CD4-positive, alpha-beta T cell treated with Interleukin-4 for 1 hour (primary cell): ENCODE measurements around the gene PPP1R9B.

Experiments used
- DNase-seq, 2 donors: peaks; one replicate each; pipeline ENCODE4 v3.0.0-alpha.2; 2020 to 2022

The PPP1R9B gene

DNA sequence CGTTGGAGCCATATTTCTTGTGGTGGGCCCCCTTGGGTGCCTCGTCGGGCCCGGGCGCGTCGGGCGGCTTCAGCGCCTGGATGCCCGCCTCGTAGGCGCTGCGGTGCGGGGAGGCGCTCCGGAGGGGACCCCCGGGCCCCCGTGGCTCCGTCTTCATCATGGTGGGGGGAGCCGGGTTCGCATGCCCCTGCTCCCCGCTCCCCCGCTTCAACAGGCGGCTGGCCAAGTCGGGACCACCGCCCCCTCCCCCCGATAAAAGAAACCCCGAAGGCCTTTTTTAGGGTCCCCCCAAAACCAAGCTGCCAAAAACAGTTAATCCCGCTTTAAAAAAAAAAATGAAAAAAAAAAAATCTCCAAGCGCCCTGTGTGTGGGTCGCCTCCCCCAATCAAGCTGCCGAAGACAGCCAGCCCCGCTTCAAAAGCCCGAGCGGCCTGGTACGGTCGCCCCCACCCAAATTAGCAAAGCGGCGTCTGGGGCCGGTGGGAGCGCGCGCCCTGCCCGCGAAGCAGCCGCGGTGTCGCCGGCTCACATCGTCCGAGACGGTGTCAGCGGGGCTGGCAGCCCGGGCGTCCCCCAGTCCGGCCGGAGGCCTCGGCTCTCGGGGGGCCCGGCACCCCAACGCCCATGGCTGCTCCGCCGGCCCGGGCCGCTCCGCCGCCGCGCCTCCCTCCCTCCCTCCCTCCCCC is at the start of gene PPP1R9B:
Gene PPP1R9B (minus strand): TSS at position 324 of the 687 bp plus-strand sequence. CDS start 164 bp downstream, at position 160.
- DNase-seq = no peak

DNA sequence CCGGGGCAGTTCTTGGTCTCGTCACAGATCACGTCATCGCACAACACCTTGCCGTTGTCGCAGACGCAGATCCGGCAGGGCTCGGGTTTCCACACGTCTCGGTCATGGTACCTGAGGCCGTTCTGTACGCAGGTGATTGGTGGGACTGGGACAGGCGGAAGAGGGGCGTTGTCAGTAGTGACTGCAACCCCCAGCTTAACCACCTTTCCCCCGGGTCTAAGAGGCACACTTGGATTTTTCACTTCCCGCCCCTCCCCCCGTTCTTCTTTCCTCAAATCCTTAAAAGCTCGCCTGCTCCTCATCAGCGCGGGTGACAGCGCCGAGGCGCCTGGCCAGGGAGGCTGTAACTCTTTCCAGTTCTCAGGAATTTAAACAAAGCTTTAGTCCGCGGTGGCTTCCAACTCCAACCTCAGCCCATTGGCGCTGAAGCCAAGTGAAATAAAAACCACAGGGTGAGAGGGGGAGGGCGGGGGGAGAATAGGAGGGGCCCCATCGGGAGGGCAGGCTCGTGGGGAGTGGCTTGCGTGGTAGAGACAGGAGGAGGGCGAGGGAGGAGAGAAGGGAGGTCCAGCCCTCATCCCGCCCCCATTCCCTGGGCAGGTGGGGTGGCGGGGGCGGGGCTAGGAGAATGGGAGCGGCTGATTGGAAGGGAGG is 49.5 kb upstream of the PPP1R9B start:
- peak; percentile 80 to 82 for DNase-seq

- DNase-seq = no peak
These were observed 48.8 kb upstream of the PPP1R9B start for GRCh38 chr17:50199211-50199802.

- DNase-seq = peak; percentile 53 to 62
These were observed 47.7 kb upstream of the PPP1R9B start for GRCh38 chr17:50198026-50198669.

GRCh38 chr17:50196826-50197225 is 46.3 kb upstream of the PPP1R9B start:
- no peak for DNase-seq

DNA sequence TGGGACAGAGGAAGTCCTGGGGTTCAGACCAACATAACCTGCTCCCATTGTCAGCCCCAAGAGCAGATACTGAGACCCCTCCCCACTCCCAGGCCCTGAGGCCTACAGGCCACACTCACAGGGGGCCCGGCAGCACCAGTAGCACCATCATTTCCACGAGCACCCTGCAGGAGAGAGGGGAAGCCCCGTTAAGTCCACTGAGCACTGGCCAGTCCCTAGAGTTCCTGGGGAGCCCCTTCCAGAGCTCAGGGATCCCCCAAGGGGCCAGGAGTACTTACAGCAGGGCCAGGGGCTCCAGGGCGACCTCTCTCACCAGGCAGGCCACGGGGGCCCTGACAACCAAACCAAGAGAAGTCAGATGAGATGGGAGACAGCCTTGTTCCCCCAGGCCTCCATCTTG is 45.6 kb upstream of the PPP1R9B start:
- no peak for DNase-seq

GRCh38 chr17:50194934-50195865 is 44.7 kb upstream of the PPP1R9B start:
- no peak for DNase-seq

GRCh38 chr17:50194140-50194933 is 43.9 kb upstream of the PPP1R9B start:
- no peak for DNase-seq

GRCh38 chr17:50192618-50193291 is 42.3 kb upstream of the PPP1R9B start:
- no peak for DNase-seq

- no peak for DNase-seq
These were observed 41.7 kb upstream of the PPP1R9B start for GRCh38 chr17:50192144-50192617.

DNA sequence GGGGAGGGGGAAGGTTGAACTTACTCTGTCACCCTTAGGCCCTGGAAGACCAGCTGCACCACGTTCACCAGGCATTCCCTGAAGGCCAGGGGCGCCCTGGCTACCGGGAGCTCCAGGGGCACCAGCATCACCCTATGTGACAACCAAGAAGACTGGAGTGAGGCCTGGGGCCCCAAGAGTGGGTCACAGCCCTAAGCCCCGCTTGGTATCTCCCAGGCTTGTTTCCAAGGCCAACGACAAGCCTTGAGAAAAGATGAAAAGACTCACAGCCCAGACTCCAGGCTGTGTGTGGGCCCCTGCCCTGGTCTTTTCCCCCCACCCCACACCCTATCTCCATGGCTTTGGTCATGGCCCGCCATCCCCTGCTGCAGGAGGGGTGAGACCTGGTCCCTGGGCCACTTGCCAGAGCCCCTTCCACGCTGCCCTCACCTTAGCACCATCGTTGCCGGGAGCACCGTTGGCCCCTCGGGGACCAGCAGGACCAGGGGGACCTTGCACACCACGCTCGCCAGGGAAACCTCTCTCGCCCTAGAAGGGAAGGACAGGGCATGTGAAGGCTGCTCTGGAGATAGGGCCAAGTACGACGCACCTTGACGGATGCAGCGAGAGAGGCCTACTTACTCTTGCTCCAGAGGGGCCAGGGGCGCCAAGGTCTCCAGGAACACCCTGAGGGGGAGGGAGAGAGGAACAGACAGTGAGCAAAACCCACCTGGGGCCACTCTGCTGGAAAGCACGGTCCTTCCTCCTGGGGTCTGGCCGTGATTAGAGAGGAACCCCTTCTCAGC is 41.1 kb upstream of the PPP1R9B start:
- DNase-seq = no peak

GRCh38 chr17:50190603-50191358 is 40.3 kb upstream of the PPP1R9B start:
- no peak for DNase-seq

GRCh38 chr17:50190293-50190602 is 39.8 kb upstream of the PPP1R9B start:
- no peak for DNase-seq

DNA sequence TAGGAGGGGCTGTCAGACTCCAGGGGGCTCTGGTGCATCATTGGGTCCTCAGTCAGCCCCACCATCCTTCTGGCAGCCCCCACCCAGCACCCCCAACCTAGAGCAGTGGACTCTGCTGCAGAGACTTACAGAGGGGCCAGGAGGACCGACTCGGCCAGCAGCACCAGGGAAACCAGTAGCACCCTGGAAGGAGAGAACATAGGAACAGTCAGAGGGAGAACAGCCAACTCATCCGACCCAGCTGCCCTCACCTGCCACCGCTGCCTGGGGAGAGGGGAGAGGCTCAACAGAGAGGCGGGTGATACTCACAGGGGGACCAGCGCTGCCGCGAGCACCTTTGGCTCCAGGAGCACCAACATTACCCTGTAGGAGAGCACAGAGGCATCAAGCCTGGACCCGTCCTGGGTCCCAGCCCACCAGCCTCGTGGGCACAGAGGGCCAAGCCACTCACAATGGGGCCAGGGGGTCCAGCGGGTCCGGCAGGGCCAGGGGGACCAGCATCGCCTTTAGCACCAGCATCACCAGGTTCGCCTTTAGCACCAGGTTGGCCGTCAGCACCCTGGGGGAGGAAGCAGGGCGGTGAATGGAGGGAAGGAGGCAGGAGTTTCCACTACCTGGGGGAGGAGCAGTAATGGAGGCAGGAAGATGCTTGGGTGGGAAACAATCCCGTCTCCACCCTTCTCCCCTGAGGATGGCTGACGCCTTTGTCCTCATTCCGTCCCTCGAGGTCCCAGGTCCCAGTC is 39.2 kb upstream of the PPP1R9B start:
- no peak for DNase-seq

GRCh38 chr17:50188921-50189549 is 38.6 kb upstream of the PPP1R9B start:
- no peak for DNase-seq

DNA sequence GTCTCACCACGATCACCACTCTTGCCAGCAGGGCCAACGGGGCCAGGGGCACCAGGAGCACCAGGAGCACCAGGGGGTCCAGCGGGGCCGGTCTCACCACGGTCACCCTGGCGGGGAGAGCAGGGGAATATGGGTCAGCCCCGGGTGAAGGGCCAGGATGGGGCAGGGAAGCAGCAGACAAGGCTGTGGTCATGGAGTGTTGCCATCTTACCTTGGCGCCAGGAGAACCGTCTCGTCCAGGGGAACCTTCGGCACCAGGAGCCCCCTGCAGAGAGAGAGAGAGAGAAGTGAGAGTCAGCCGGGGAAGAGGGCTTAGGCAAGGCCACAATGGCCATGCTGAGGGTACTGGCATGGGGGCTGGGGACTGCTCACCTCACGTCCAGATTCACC is 38.0 kb upstream of the PPP1R9B start:
- no peak for DNase-seq

DNA sequence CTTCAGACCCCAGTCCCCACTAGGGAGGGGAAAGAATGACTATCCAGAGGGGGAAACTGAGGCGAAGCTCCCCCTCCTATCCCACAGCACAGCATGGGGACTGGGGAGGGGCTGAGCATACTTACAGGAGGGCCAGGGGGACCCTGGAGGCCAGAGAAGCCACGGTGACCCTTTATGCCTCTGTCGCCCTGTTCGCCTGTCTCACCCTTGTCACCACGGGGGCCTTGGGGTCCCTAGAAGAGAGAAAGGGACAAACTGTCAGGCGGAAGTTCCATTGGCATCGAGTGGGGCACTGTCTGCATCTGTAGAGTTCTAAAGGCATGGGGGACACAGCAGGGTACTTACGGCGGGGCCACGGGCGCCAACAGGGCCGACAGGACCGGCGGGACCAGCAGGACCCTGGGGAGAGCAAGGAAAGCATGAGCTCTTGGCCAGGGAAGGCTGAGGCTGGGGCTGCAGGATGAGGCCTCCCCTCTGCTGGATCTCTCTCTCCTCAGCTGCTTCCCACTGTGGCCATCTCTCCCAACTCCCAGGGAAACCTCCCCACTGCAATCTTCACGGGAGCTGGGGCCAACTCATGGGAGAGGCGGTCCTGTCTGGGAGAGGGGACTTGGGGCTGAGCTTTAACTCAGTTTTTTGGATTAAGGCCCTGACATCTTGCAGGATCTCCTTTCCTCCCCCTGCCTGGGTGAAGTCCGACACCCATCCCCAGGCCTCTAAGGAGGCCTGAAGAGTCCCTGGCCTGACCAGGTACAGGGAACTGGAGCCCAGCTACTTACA is 37.5 kb upstream of the PPP1R9B start:
- DNase-seq = no peak

DNA sequence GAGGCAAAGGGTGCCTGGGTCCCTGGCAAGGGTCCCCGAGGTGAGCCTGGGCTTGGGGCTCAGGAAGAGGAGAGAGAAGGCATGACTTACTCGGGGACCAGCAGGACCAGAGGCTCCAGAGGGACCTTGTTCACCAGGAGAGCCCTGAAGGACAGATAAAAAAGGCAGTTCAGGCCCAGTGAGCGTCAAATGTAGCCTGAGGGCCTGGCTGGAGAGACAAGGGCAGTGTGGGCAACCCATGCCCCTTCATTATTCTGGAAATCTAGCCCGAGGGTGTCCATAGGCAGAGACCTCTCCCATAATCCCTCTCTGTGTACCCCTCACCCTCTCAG is 36.9 kb upstream of the PPP1R9B start:
- DNase-seq = no peak
